C1 segment of cervical spinal cord (tissue), 14 donors: ENCODE data around the gene ZIC3.

Experiments
- DNase-seq, 14 donors: peaks; one replicate each; lab custom pipeline; 2025; lab: John Stamatoyannopoulos, UW

ZIC3 gene

DNA sequence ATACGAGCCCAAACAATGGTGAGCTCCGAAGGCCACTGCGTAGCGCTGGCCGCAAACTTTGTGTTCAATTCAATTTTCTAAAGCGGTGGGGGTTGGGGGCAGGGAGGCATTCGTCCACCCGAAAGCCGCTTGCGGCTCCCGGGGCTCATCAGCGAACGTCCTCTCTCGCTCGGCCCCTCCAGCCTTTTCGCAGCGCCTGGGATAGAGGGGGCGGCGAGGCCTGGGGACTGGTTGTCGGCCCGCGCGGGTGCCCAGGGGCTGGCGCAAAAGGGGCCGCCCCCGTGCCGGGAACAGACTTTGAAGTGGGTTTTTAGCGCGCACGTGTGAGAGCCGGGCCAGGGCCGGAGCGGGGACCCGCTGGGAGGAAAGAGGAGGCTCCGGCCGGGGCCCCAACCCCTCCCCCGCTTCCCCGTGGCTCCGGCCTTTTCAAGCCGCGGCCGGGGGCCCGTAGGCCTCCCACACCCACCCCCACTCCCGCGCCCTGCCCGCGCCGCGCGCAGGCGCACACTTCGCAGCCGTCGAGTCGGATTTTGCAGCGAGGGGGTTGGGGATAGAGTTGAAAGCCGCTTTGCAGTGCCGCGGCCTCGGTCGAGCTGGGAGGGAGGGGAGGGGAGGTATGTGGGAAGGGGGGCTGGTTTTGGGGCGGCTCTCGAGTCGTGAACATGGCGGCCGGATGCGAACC is 8.3 kb downstream of the ZIC3 start:
- peak in 1 of 14 donors; percentile 46 for DNase-seq

- no peak for DNase-seq
Observed at GRCh38 chrX:137574784-137575293, 8.9 kb downstream of the ZIC3 start.

DNA sequence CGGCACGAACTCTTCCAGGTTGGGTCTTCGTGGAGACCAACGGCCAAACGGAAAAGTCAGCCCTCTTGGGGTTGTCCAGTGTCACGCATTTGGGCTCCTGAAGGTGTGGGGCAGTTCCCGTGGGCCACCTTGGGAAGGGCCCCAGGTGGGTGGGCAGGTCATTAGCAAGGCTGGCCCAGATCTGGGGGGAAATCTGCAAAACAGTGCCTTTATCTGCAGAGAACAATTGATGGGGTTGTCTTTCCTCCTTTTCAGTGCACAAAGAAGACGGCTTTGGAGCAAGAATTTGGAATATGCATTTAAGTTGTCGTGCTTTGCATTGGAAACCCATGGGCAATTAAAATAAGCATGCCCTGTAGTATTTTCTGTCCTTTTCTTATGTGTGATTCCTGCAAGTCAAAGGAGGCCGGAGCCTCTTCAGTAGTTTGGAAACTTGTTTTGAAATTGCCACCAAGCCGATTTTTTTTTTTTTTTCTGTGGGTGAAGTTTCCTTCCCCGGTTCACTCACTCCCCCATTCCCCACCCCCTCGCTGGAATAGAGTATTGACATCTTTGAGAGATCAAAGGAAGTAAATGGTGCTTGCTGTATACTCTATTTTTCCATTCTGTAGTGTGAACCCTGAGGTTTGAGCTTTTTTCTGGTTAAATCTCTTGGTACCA is 9.8 kb downstream of the ZIC3 start:
- peak in 1 of 14 donors; percentile 28 for DNase-seq

DNA sequence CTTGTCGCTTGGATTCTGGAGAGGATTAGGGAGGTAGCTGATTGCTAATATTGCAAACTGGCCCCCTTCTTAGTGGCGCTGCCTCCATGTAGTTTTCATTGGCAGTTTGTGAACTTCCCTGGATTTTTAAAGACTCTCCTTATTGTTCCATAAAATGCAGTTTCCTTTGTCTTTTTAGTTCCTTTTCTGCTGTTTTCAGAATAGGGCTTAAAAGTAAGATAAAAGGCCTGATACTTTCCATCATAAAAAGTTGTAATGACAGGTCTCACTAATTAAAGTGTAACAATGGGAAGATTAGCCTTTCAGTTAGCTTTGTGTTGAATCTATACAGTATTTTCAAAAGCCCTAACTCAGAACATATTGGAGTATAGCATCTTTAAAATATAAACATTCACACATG is 21.2 kb downstream of the ZIC3 start:
- no peak for DNase-seq

DNA sequence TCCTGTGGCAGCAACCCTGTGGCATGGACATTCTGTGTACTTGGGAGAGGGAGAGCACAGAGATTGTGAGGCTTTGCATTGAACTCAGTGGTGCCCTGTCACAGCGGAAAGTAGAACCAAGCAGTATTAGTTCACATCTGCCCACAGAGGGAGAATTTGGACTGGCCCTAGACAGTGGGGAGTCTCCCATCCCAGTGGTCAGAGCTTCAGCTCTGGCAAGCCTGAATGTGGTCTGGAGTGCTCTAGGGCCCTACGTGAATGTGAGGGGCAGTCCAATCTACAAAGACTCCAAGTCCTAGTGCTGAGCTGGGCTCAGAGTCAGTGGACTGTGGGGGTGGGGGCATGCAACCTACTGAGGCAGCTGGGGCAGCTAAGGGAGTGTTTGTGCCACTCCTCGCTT is 34.8 kb downstream of the ZIC3 start:
- no peak for DNase-seq
